Heart left ventricle (tissue), 16 donors: Measurements from ENCODE around the gene SLC9A9. TPM values are rescaled to one million over a fixed set of nuclear protein-coding genes. Genes with fewer than 3 reads are reported as not detected.

ENCODE experiments used
- ATAC-seq, 4 donors: fragments of 200-7000 bp; cut with Tn5 transposase; one replicate each; pipeline ENCODE4 v1.9.1; 2020 to 2022; ENCODE audit warnings: moderate library complexity in 4 of 4, mild to moderate bottlenecking in 3 of 4, moderate number of reproducible peaks in 1 of 4
- DNase-seq, 5 donors: peaks; one replicate each; pipeline ENCODE4 v3.0.0-alpha.2; 2020
- H3K27ac ChIP-seq, 12 donors: fragments of 200-600 bp; sonication (generic) in 4 of 12; one replicate each; pipeline versions ENCODE4 v1.5.0 to v1.8.0; 2016 to 2022; ENCODE audit warnings: mild to moderate bottlenecking in 2 of 12
- H3K27me3 ChIP-seq, 9 donors: fragments of 200-600 bp; sonication (generic) in 2 of 9; one replicate each; pipeline versions ENCODE4 v1.5.1 to v1.8.0; 2016 to 2022; ENCODE audit warnings: mild to moderate bottlenecking in 3 of 9
- H3K36me3 ChIP-seq, 9 donors: fragments of 200-600 bp; sonication (generic) in 2 of 9; one replicate each; pipeline versions ENCODE4 v1.5.0 to v1.8.0; 2018 to 2022; ENCODE audit warnings: mild to moderate bottlenecking in 2 of 9
- H3K4me1 ChIP-seq, 12 donors: fragments of 200-600 bp; sonication (generic) in 4 of 12; one replicate each; pipeline versions ENCODE4 v1.5.0 to v1.8.0; 2016 to 2022; ENCODE audit warnings: mild to moderate bottlenecking in 3 of 12
- H3K4me3 ChIP-seq, 12 donors: fragments of 200-600 bp; sonication (generic) in 4 of 12; one replicate each; pipeline versions ENCODE4 v1.5.0 to v1.8.0; 2017 to 2022; ENCODE audit warnings: mild to moderate bottlenecking in 9 of 12, moderate library complexity in 4 of 12
- H3K9me3 ChIP-seq, 12 donors: fragments of 200-600 bp; sonication (generic) in 4 of 12; one replicate each; pipeline versions ENCODE4 v1.5.0 to v1.8.0; 2016 to 2022; ENCODE audit warnings: mild to moderate bottlenecking in 1 of 12
- CTCF ChIP-seq, 12 donors: fragments of 200-600 bp; sonication (generic) in 4 of 12; IDR thresholded peaks; one replicate each; pipeline versions ENCODE4 v1.5.0 to v1.8.0; 2018 to 2022; ENCODE audit warnings: antibody characterized with exemption in 12 of 12, mild to moderate bottlenecking in 5 of 12
- POLR2A ChIP-seq, 2 donors: fragments of 450-650 bp; IDR thresholded peaks; one replicate each; pipeline ENCODE4 v1.6.1; 2017; ENCODE audit warnings: antibody characterized with exemption in 2 of 2, mild to moderate bottlenecking in 2 of 2, moderate library complexity in 2 of 2
- WGBS, 4 donors: extraction: QIAGEN DNeasy Blood & Tissue Kit in 2 of 4; methylation state at CpG; one replicate each; pipeline versions ENCODE4 v1.1.5 to v1.1.7; 2013 to 2018; 5-methylcytosine and 5-hydroxymethylcytosine counted together
- intact Hi-C, 10 donors: fragments of 100-400 bp; cut with DNase I; formaldehyde crosslinking; loops; one replicate each; pipeline versions ENCODE4 v1.11.1 to v1.14.2; 2022
- polyA plus RNA-seq, 2 donors: library from polyadenylated mRNA; stranded (reverse); fragments of 200-250 nt; gene quantifications; one replicate each; pipeline ENCODE4 v1.2.3, GENCODE V29; 2013
- total RNA-seq, 9 donors: library from RNA; depleted of rRNA in 2 of 9; stranded (reverse); fragments of >200 nt in 2 of 9; fragmentation: NEBNext Ultra II Directional in 3 of 9; extraction: Animal tissue kit (Norgen Biotek cat#: 25700) in 3 of 9; gene quantifications; one replicate each; pipeline versions ENCODE4 v1.1.0 to v1.2.4, GENCODE V29; 2016 to 2023
- donor health status: ischemic (EF 13 %, LVEDD 7.1; RV severe dilation, severe dysfunction).
- donor health status: healthy with polysubstance abuse.
- donor health status: DM: no; HTN: yes; CAD: no.
- donor health status: DM: no; HTN: no; CAD: no.
- donor health status: ischemic (EF 25% LVEDD 6.9; RV normal size, moderate dysfunction).
- donor health status: ischemic (EF 25% LVEDD 5.7; RV mildly dilated, moderate dysfunction).
- donor health status: healthy.
- donor health status: DM: yes; HTN: yes; CAD: no.
- donor health status: ischemic (EF 35%, LVEDD 5.7; RV mildly dilated, moderate dysfunction).
- donor health status: nonischemic (EF 11% LVEDD 7.7; RV severe dilation, severe dysfunction).
- donor health status: DM: yes; HTN: yes; CAD: no.
- donor health status: PGD.
- donor health status: ischemic (EF 29% LVEDD 5.4; RV normal size, mild dysfunction).
- donor health status: nonischemic (EF 23%, LVEDD 6.1; RV moderate dilation, normal function).

The SLC9A9 gene
- total and polyA plus RNA-seq, 11 donors: 0.76 to 17.5 (median 3.3) TPM

DNA sequence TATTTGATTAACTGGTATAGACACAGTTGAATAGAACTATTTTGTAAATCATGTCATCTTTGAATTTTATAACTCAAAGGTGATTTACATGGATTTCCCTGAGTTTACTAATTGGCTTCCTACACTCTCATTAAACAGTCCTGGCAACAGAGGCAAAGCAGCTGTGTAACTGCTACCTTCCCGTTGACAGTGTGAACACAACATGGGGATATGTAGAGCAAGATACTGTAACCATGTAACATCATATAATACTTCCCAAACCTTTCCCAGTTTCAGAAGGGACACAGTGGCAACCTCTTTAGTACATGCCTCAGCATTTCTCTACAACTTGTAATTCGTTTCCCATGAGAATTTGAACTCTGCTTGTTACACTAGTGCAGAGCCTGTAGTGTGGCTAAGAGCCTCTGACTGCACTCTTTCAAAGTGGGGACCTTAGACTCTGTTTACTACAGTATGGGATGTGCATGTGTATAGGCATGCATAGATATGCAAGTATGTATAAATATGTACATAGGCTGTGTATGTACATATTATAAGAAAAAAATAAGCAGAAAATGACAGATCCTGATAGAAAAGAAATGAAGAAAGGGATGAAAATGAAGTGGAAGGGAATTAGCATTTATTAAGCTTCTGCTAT lies 299.3 kb downstream of the SLC9A9 start:
- ATAC-seq: no peak
- H3K9me3 ChIP-seq: no peaks in the 10 kb centered on the region
- no peaks in the 10 kb centered on the region for H3K4me1 ChIP-seq
- intact Hi-C loops: no loop called here
- H3K36me3 ChIP-seq: peaks cover 0 to 17% (median 0%) of the 10 kb centered on the region in 9 donors
- no peaks in the 10 kb centered on the region for H3K27me3 ChIP-seq
- 68 to 90% (median 82%) methylated on average over 2 of the region's 2 CpGs for WGBS, 4 donors
- no peak overlapping the region for H3K27ac ChIP-seq
- H3K4me3 ChIP-seq: no peak overlapping the region
- no peak for DNase-seq
- TF ChIP-seq CTCF (IDR thresholded peaks at IDR 0.05) (no peak), POLR2A (IDR thresholded peaks at IDR 0.05) (no peak)

DNA sequence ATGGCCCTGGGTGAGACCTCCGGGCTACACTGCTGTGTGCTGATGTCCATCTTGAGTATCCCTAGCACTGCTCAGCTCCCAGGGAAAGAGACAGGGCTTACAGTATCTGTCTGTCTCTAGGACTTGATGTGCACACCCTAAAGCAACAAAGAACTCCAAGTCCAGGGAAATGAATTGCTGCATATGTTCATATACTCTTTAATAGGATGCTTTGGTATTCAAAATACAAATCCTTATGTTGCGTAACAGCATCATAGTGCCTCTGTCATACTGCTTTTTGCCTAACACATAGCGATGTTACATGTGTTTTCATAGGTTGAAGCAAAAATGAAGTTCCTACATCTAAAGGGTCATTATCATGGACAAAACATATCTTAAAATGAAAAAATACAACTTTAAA lies 299.9 kb downstream of the SLC9A9 start:
- intact Hi-C loops: no loop called here
- Histone ChIP-seq H3K36me3 (peaks cover 0 to 17% (median 0%) of the 10 kb centered on the region in 9 donors), H3K27me3 (no peaks in the 10 kb centered on the region), H3K9me3 (no peaks in the 10 kb centered on the region), H3K4me1 (no peaks in the 10 kb centered on the region), H3K4me3 (no peak overlapping the region), H3K27ac (no peak overlapping the region)
- no peak for ATAC-seq
- 93 to 98% (median 96%) methylated on average over 3 of the region's 3 CpGs for WGBS, 4 donors
- DNase-seq: no peak
- TF ChIP-seq POLR2A (IDR thresholded peaks at IDR 0.05) (no peak), CTCF (IDR thresholded peaks at IDR 0.05) (no peak)

DNA sequence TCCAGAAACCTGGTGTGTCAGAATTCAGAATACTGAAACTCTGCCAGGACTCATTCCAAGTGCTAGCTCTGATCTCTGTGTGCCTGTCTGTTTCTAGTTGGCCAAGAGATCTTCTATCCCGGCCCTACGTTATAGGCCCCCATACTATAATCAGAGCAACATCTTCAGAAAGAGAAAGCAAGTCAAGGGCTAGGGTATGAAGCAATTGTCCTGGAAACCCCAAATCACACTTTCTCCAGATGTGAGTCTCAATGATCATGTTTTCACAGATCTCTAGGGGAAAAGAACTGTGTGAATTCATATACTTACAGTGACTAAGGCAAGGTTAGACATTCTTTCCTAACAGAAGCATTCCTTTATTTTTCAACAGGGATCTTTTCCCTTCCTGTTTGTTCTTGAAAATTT lies 309.7 kb downstream of the SLC9A9 start:
- WGBS, 4 donors: 63 to 81% (median 75%) methylated on average over 2 of the region's 2 CpGs

DNA sequence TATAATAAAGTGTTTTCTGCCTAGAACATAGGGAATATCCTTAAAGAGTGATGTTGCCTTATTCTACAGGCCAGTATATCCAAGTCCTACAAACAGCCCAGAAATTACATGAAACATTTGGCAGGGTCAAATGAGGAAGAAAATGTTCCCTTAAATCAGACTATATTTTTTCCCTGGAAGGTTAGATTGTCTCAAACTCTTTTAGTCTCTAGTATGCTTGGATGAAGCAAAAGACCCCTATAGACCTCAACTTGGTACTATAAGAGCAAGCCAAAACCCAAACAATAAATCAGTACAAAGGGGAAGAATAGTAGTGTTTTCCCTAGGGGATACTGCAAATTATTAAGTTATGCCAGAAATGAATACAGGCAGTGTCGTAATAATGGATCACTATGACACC lies 310.2 kb downstream of the SLC9A9 start:
- no peak for ATAC-seq
- H3K4me1 ChIP-seq: peaks cover 0 to 30% (median 0%) of the 10 kb centered on the region in 12 donors
- no peaks in the 10 kb centered on the region for H3K27me3 ChIP-seq
- H3K4me3 ChIP-seq: no peak overlapping the region
- H3K27ac ChIP-seq: peak overlapping the region in 2 of 12 donors; percentile 0 to 31
- H3K36me3 ChIP-seq: no peaks in the 10 kb centered on the region
- 73 to 86% (median 79%) methylated on average over 1 of the region's 1 CpG for WGBS, 4 donors
- intact Hi-C loops: no loop called here
- no peak for DNase-seq
- H3K9me3 ChIP-seq: no peaks in the 10 kb centered on the region
- TF ChIP-seq POLR2A (IDR thresholded peaks at IDR 0.05) (no peak), CTCF (IDR thresholded peaks at IDR 0.05) (no peak)

More for the DNA sequence above, 309.7 kb downstream of the SLC9A9 start:
- TF ChIP-seq CTCF (IDR thresholded peaks at IDR 0.05) (no peak), POLR2A (IDR thresholded peaks at IDR 0.05) (no peak)
- no peak overlapping the region for H3K4me3 ChIP-seq
- ATAC-seq: peak in 2 of 4 donors; percentile 54 to 76
- intact Hi-C loops: no loop called here
- no peaks in the 10 kb centered on the region for H3K27me3 ChIP-seq
- H3K36me3 ChIP-seq: no peaks in the 10 kb centered on the region
- H3K9me3 ChIP-seq: no peaks in the 10 kb centered on the region
- DNase-seq: no peak
- peak overlapping the region in 2 of 12 donors; percentile 31 to 39 for H3K27ac ChIP-seq
- H3K4me1 ChIP-seq: peaks cover 0 to 30% (median 0%) of the 10 kb centered on the region in 12 donors
